Coronary artery (tissue), 2 donors: ENCODE results near the gene ARRDC3.
A peak's percentile ranks its signal among the peaks of the same experiment; 100 is the strongest.

Experiments used
- DNase-seq: peaks from one replicate; pipeline ENCODE4 v3.0.0-alpha.2; 2017; ENCODE audit warnings: low spot score
- H3K27ac ChIP-seq, 2 donors: fragments of 200-600 bp; sonication (generic); one replicate each; pipeline ENCODE4 v1.5.1; 2016 to 2019
- H3K4me3 ChIP-seq: fragments of 200-600 bp; sonication (generic); 2 replicates; pipeline ENCODE4 v1.5.1; 2016; ENCODE audit warnings: mild to moderate bottlenecking, moderate library complexity
- TF ChIP-seq, protein P1 (sequence below): fragments of 200-600 bp; sonication (generic); IDR thresholded peaks from one replicate; pipeline ENCODE4 v1.5.1; 2019; ENCODE audit warnings: antibody characterized with exemption

Gene ARRDC3

GRCh38 chr5:91369480-91369879, 13.6 kb downstream of the ARRDC3 start:
- Histone ChIP-seq H3K4me3 (no peak overlapping the region), H3K27ac (peak overlapping the region; percentile 4 to 12)
- DNase-seq = no peak
- TF ChIP-seq, protein P1, sequence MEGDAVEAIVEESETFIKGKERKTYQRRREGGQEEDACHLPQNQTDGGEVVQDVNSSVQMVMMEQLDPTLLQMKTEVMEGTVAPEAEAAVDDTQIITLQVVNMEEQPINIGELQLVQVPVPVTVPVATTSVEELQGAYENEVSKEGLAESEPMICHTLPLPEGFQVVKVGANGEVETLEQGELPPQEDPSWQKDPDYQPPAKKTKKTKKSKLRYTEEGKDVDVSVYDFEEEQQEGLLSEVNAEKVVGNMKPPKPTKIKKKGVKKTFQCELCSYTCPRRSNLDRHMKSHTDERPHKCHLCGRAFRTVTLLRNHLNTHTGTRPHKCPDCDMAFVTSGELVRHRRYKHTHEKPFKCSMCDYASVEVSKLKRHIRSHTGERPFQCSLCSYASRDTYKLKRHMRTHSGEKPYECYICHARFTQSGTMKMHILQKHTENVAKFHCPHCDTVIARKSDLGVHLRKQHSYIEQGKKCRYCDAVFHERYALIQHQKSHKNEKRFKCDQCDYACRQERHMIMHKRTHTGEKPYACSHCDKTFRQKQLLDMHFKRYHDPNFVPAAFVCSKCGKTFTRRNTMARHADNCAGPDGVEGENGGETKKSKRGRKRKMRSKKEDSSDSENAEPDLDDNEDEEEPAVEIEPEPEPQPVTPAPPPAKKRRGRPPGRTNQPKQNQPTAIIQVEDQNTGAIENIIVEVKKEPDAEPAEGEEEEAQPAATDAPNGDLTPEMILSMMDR = no peak

- DNase-seq = no peak
- TF ChIP-seq, protein P1 = no peak
- Histone ChIP-seq H3K27ac (no peak overlapping the region), H3K4me3 (no peak overlapping the region)
Observed at GRCh38 chr5:91367908-91368648, 15.0 kb downstream of the ARRDC3 start.

GRCh38 chr5:91367344-91367743, 15.8 kb downstream of the ARRDC3 start:
- DNase-seq = no peak
- no peak overlapping the region for H3K4me3 ChIP-seq
- TF ChIP-seq, protein P1 = no peak
- H3K27ac ChIP-seq = no peak overlapping the region

DNA sequence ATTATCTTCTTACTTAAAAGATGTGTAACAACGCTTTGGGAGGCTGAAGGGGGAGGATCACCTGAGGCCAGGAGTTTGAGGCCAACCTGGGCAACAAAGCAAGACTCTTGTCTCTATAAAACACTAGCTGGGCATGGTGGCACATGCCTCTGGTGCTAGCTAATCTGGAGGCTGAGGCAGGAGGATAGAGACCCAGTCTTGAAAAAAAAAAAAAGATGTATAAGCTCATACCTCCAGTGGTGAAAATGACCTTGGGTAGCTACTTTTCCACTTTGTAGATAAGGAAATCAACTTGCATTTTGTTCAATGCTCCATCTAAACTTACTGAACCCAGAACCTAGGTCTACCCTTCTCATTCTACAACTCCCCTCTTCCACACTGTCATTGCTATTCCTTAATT, 16.6 kb downstream of the ARRDC3 start:
- H3K27ac ChIP-seq = no peak overlapping the region
- TF ChIP-seq, protein P1 = no peak
- DNase-seq = no peak
- no peak overlapping the region for H3K4me3 ChIP-seq

- no peak overlapping the region for H3K27ac ChIP-seq
- TF ChIP-seq, protein P1 = no peak
- no peak overlapping the region for H3K4me3 ChIP-seq
- DNase-seq = no peak
Observed at GRCh38 chr5:91365498-91365897, 17.6 kb downstream of the ARRDC3 start.

DNA sequence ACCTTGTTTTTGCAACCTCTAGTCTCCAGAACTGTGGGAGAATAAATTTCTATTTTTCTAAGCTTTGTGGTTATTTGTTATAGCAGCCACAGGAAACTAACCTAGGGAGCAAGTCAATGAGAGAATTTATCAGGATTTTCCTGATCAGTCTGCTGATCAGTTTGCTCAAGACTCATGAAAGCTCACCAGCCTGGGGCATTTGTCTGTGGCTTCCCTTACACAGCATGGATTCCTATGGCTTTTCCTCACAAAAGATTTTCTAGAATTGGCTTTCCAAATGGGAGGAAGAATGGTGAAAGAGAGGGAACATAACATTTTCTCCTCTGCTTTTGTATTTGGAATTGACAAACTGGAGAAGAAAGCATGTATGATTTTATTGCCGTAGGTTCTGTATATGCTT, 20.2 kb downstream of the ARRDC3 start:
- TF ChIP-seq, protein P1 = no peak
- Histone ChIP-seq H3K27ac (no peak overlapping the region), H3K4me3 (no peak overlapping the region)
- DNase-seq = no peak

GRCh38 chr5:91361790-91362189, 21.3 kb downstream of the ARRDC3 start:
- TF ChIP-seq, protein P1 = no peak
- Histone ChIP-seq H3K27ac (no peak overlapping the region), H3K4me3 (no peak overlapping the region)
- DNase-seq = no peak
